Measurements from ENCODE around the gene C4orf33.
"Not testable (repeated sequence)": the region's sequence is repeated elsewhere in the genome, so short reads cannot be mapped to it uniquely, and the experiment has no call there.

C4orf33 gene

DNA sequence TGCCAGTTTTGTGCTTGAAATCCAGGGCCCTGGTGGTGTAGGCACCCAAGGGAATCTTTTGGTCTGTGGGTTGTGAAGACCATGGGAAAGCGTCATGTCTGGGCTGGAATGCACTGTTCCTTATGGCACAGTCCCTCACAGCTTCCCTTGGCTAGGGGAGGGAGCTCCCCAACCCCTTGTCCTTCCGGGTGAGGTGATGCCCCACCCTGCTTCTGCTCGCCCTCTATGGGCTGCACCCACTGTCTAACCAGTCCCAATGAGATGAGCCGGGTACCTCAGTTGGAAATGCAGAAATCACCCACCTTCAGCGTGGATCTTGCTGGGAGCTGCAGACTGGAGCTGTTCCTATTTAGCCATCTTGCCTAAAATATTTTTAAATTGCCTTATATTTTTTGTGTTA, 30.7 kb downstream of the C4orf33 start:
- DNase-seq (ENCODE audit: low read depth in 2 of 2, low spot score in 1 of 2): not testable (repeated sequence)

DNA sequence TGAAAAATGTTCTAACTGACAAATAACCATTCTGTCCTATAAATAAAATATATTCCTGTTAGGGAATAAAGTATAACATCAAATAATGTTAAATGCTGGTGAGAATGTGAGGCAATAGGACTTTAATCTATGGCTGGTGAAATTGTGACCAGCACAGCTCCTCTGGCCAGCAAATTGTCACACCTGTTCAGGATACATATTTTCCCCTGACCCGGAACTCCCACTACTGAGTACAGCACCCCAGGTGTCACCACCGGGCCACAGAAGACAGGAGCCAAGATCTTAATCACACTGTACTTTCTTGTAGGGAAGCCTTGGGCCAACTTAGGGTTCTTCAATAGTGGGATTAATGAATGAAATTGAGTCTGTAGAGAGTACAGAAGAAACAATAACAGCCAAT, 33.2 kb downstream of the C4orf33 start:
- no peak for DNase-seq (ENCODE audit: low read depth in 2 of 2, low spot score in 1 of 2)

DNA sequence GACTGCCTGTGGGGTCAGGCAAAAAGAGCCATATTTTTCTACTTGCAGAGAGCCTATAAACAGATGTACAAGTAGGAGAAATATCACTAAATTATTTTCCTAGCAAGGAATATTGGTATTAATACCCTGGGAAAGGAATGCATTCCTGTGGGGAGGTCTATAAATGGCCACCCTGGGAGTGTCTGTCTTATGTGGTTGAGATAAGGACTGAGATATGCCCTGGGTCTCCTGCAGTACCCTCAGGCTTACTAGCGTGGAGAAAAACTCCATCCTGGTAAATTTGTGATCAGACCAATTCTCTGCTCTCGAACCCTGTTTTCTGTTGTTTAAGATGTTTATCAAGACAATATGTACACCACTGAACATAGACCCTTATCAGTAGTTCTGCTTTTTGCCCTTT, 35.4 kb downstream of the C4orf33 start:
- DNase-seq (ENCODE audit: low read depth in 2 of 2, low spot score in 1 of 2): no peak

DNA sequence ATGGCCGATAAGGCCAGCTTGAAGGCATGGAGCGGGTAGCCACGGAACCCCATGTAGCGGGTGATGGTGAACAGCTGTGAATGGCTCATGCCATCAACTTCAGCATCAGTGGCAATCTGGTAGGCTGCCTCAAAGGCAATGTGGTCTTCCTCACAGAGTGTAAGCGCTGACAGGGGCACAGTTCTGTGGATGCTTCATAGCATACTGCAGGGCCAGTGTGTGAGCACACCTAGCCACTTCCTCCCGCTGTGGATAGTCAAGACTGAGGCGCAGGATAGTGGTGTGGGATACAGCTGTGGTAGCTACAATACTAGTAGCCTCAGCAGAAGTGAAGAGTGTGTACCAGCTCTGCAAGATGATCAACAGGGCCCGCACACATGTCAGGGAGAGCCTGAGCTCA, 40.5 kb downstream of the C4orf33 start:
- no peak for DNase-seq (ENCODE audit: low read depth in 2 of 2, low spot score in 1 of 2)

DNA sequence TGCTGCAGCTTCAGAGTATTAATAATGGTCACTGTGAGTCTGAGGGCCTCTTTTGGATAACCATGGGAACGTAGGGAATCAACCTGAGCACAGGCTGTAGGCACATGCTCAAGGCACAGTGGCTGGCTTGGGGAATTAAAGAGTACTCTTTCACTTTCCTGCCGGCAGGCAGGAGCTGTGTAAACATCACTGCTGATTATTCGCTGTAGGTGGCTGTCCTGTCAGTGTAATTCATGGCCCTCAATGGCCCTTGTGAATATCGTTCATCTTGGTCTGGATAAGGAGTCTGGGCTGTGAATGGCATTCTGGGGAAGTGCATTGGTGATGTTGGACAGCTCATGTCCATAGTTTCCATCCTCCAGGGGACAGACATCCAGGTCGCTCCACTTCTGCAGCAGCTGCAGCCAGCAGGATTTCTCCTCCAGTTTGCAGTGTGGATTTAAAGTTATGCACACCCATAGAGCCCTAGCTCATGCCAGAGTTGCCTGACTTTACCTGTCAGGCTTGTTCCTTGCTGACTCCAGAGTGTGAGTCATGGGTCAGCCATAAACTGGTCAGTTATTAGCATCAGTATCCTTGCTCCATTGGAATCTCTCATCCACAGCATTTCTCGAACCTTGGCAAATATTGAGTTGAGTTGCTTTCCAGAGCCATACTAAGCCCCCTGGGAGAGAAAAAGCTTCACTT, 43.0 kb downstream of the C4orf33 start:
- DNase-seq (ENCODE audit: low read depth in 2 of 2, low spot score in 1 of 2): no peak

DNA sequence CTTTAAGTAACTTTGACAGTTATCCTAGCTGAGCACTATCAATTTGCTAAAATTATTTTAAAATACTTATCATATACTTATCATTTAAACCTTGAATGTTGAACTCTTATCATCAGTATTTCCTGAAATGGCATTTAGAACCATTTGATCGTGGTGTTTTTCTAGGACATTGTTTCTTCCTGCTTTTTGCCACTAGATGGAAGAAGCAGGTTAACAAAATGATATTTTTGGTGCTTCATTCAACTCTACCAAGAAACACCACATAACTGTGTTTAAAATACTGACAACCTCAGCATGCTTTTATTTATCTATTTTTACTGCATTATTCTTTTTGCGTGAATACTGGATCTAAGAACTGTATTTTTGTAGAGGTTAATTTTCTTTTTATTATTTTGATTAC, 44.6 kb downstream of the C4orf33 start:
- no peak for DNase-seq (ENCODE audit: low read depth in 2 of 2, low spot score in 1 of 2)

DNA sequence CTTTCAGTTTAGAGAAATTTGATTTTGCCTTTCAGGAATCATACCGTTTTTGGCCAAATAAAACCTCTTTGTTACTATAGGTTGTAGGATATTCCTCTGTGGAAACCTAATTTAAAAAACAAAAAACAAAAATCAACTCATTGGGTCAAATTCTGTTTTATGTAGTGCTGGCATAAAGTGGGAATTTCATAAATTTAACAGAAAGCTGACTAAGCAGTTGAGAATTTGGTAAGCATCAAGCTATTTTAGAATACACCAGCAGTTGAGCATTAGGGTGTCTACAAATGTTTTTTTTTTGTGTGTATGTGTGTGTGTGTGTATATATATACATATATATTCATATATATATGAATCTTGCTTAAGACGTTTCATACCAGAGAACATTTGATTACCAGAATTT, 47.4 kb downstream of the C4orf33 start:
- no peak for DNase-seq (ENCODE audit: low read depth in 2 of 2, low spot score in 1 of 2)

DNA sequence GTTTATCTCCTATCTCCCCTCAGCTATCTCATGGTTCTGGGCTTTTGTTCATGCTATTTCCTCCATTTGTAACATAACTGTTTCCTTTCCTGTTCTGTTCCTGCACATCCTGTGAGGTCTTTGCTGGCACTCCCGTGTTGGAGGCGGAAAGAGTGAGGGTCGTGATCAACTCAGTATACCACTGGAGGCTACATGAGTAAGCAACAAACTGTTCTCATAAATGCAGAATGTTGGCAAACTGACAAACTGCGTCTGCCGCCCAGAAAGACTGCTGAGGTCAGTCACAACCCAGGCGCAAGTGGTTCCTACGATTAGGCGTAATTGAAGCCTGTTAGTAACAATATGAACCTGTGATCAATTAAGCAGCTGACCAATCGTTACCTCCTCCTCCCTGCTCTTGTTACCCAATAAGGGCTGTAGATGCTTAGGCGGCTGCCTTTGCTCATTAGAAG, 48.8 kb downstream of the C4orf33 start:
- no peak for DNase-seq (ENCODE audit: low read depth in 2 of 2, low spot score in 1 of 2)

DNA sequence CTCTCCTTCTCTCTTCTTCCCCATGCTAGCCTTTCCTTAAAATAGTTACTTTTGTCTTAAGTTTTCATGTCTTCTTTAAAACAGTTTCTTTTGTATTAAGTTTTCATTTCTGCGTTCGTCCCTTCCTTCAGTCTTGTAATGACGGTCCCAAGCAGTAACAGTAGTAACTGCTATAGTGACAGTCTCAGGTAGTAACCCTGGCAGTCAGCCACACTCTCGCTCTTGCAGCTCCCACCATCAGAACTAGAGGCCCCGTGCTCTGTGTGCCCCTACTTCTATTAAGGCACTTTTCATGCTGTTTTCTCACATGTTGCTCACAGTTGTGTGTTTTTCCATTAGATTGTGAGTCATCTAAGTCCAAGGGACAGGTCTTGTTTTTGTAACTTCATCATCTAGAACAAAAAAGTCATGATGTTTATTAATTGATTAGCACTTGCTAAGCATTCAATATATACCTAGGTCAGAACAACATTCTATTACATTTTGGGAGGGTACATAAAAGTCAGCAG, 49.3 kb downstream of the C4orf33 start:
- DNase-seq (ENCODE audit: low read depth in 2 of 2, low spot score in 1 of 2): no peak

DNA sequence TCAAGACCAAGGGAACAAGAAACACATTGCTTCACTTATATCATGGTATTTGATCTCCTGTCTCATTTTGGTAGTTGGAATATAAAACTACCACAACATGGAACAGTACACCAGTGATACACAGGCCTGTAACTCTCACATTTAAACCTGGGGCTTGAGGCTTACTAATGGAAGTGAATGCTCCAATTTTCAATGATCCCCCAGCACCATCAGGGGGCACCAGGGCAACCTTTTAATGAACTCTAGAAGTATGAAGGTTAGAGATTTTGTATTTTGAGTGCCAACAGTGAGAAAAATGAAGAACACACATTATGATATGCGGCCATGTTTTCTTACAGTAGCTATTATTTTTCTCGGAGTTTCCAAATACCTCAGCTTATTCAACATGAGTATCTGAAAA, 50.7 kb downstream of the C4orf33 start:
- DNase-seq (ENCODE audit: low read depth in 2 of 2, low spot score in 1 of 2): no peak

DNA sequence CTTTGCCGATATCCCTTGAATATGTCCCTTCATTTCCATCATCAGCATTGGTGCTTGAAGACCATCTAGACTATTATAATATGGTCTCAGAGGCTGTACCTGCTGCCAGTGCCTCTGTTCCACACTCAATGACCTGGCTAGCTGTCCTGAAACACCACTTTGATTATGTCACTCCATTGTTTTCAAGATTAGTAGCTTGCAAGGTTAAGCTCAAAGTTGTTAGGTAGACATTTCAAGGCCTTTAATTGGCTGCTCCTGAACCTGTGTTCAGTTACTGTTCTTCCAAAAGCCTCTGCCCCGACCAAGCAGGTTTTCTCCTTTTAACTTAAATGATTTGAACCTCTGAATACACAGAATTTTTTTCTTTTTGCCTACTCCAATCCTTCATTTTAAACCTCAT, 52.9 kb downstream of the C4orf33 start:
- DNase-seq (ENCODE audit: low read depth in 2 of 2, low spot score in 1 of 2): no peak

DNA sequence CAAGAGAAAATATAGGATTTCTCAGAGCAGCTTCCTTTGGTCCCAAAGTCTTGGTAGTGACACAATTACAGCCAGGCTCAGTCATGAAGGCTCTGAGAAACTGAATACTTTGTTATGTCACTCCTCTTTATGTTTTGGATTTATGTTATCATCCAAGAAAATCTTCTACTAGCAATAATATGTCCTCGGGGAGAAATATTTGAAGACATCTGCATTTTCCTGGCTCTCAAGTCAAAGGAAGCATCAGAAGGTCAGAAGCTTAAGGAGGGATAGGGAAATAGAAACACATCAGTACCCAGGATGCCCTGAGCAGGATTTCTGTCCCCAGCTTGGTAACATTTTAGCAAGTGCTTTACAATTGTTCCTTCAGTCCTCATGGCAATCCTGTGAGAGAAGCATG, 54.0 kb downstream of the C4orf33 start:
- no peak for DNase-seq (ENCODE audit: low read depth in 2 of 2, low spot score in 1 of 2)

DNA sequence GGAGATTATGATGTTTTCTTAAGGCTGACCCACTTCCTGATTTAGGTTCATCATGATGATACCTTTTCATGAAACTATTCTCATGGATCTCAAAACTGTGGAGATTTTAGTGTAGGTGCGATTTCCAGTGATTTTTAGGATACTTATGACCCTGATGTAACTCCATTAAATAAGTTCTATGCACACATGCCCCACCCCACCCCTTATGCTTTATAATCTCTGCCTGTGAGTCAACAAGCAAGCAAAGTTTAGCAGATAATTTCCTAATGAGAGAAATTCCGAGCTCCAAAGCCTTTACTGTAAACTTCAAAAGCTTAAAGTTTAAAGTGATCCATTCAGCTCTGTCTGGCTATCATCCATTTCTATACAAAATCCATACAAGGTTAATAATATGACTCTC, 56.4 kb downstream of the C4orf33 start:
- no peak for DNase-seq (ENCODE audit: low read depth in 2 of 2, low spot score in 1 of 2)

DNA sequence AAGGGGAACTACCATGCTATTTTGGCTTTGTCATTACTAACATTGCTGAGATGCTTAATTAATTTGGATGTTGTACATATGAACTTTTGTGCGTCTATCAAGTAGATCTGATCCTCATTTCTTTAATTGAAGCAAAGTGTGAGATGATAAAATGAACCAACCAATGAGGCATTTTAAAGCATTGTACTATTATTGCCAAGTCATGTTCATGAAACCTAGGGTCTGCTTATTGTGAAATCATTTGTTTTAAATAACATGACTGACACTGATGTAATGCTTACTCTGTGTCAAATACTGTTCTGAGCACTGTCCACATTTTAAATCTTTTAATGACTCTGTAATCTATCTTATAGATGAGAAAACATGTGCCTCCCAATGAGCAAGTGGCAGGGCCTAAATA, 57.7 kb downstream of the C4orf33 start:
- no peak for DNase-seq (ENCODE audit: low read depth in 2 of 2, low spot score in 1 of 2)

DNA sequence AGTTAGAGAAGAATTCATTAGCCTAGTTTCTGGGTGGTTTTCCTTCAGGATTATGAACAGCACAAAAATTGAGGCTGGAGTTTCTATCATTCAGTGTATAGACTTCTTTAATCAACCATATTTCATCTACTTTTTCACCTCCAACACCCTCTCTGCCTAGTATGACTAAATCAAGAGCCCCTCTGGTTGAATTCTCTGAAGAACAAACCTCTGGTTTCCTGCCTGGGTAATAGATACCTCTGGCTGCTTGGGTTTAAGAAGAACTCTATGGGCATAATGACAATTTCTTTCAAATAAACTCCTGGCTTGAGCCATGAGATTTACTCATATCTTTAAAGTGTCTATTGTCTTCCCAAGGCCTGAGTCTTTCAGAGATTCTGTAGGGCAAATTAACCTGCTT, 66.5 kb downstream of the C4orf33 start:
- no peak for DNase-seq (ENCODE audit: low read depth in 2 of 2, low spot score in 1 of 2)

DNA sequence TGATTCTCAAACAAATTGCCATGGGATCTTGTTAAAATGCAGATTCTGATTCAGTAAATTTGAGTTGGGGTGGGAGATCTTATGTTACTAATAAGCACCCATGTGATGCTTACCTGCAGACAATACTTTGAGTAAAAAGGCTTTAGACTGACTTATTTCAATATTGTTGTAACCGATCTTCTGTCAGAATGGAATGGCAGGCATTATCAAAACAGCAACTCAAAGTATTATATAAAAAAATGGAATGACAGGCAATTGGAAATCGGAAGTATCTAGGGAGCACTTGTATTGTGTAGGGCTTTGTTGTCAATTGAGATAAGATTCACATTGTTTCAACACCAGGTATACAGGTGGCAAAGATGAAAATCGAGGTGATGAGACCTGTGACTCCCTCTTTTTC, 67.5 kb downstream of the C4orf33 start:
- DNase-seq (ENCODE audit: low read depth in 2 of 2, low spot score in 1 of 2): no peak

DNA sequence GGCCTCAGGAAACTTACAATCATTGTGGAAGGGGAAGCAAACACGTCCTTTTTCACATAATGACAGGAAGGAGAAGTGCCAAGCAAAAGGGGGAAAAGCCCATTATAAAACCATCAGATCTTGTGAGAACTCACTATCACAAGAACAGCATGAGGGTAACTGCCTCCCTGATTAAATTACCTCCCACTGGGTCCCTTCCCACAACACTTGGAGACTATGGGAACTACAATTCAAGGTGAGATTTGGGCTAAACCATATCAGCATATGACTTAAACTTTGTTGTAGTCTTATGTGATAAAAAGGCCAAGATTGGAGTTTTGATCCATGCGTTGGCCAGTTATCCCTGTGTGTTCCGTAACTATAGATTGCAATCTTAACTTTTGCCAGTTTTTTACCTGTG, 68.3 kb downstream of the C4orf33 start:
- no peak for DNase-seq (ENCODE audit: low read depth in 2 of 2, low spot score in 1 of 2)

Data from stimulated activated CD8-positive, alpha-beta memory T cell treated with anti-CD3 and anti-CD28 coated beads, Interleukin-4, amount 100 ng/mL, for 1 hour (primary cell).